HEK293 (cell line): ENCODE measurements around the gene RHBG.

Experiments
- BCL11A ChIP-seq: fragments of 450-650 bp; formaldehyde crosslinking; IDR thresholded peaks from 2 replicates; pipeline ENCODE4 v1.5.1; 2016; ENCODE audit warnings: low read depth, missing biosample characterization, missing genetic modification characterization
- BCL11B ChIP-seq: fragments of 450-650 bp; formaldehyde crosslinking; IDR thresholded peaks from 2 replicates; pipeline ENCODE4 v1.5.1; 2016; ENCODE audit warnings: low read depth, missing biosample characterization, missing genetic modification characterization
- IKZF3 ChIP-seq: fragments of 450-650 bp; IDR thresholded peaks from 2 replicates; pipeline ENCODE4 v1.5.0; 2018; ENCODE audit warnings: missing biosample characterization, mild to moderate bottlenecking, missing genetic modification characterization, moderate library complexity
- SETDB1 ChIP-seq: IDR thresholded peaks from one replicate; pipeline ENCODE4 v1.6.1; 2017; ENCODE audit warnings: mild to moderate bottlenecking, low read length, moderate library complexity, mixed read lengths; ENCODE audit not compliant: insufficient read length
- SP2 ChIP-seq: fragments of 450-650 bp; formaldehyde crosslinking; IDR thresholded peaks from 2 replicates; pipeline ENCODE4 v1.5.1; 2016; ENCODE audit warnings: missing biosample characterization, missing genetic modification characterization
- ZBTB1 ChIP-seq: fragments of 450-650 bp; formaldehyde crosslinking; IDR thresholded peaks from 2 replicates; pipeline ENCODE4 v1.5.1; 2016; ENCODE audit warnings: missing biosample characterization, missing genetic modification characterization
- ZNF132 ChIP-seq: fragments of 450-650 bp; formaldehyde crosslinking; IDR thresholded peaks from 2 replicates; pipeline ENCODE4 v1.5.1; 2017; ENCODE audit warnings: missing biosample characterization, missing genetic modification characterization, borderline replicate concordance
- ZNF202 ChIP-seq: fragments of 450-650 bp; formaldehyde crosslinking; IDR thresholded peaks from 2 replicates; pipeline ENCODE4 v1.5.1; 2016; ENCODE audit warnings: missing biosample characterization, missing genetic modification characterization, borderline replicate concordance
- ZNF221 ChIP-seq: fragments of 450-650 bp; formaldehyde crosslinking; IDR thresholded peaks from 2 replicates; pipeline ENCODE4 v1.5.1; 2017; ENCODE audit warnings: missing biosample characterization, missing genetic modification characterization, borderline replicate concordance
- ZNF24 ChIP-seq: fragments of 450-650 bp; formaldehyde crosslinking; IDR thresholded peaks from 2 replicates; pipeline ENCODE4 v1.5.1; 2016; ENCODE audit warnings: missing biosample characterization, missing genetic modification characterization
- ZNF350 ChIP-seq: fragments of 450-650 bp; formaldehyde crosslinking; IDR thresholded peaks from 2 replicates; pipeline ENCODE4 v1.5.0; 2017; ENCODE audit warnings: missing biosample characterization, mild to moderate bottlenecking, missing genetic modification characterization
- ZNF354C ChIP-seq: fragments of 450-650 bp; formaldehyde crosslinking; IDR thresholded peaks from 2 replicates; pipeline ENCODE4 v1.5.1; 2016; ENCODE audit warnings: missing biosample characterization, missing genetic modification characterization, low read depth, borderline replicate concordance
- ZNF366 ChIP-seq: fragments of 450-650 bp; formaldehyde crosslinking; conservative IDR thresholded peaks from 2 replicates; pipeline ENCODE4 v1.5.1; 2016; ENCODE audit warnings: missing biosample characterization, missing genetic modification characterization
- ZNF37A ChIP-seq: fragments of 450-650 bp; IDR thresholded peaks from 2 replicates; pipeline ENCODE4 v1.5.1; 2018; ENCODE audit warnings: missing biosample characterization, missing genetic modification characterization
- ZNF558 ChIP-seq: fragments of 450-650 bp; formaldehyde crosslinking; IDR thresholded peaks from 2 replicates; pipeline ENCODE4 v1.5.1; 2016; ENCODE audit warnings: missing biosample characterization, missing genetic modification characterization
- ZNF624 ChIP-seq: fragments of 450-650 bp; formaldehyde crosslinking; IDR thresholded peaks from 2 replicates; pipeline ENCODE4 v1.5.1; 2017; ENCODE audit warnings: missing biosample characterization, missing genetic modification characterization
- ZNF629 ChIP-seq: fragments of 450-650 bp; formaldehyde crosslinking; IDR thresholded peaks from 2 replicates; pipeline ENCODE4 v1.5.1; 2017; ENCODE audit warnings: missing biosample characterization, missing genetic modification characterization
- ZNF658 ChIP-seq: fragments of 450-650 bp; formaldehyde crosslinking; IDR thresholded peaks from 2 replicates; pipeline ENCODE4; 2016; ENCODE audit warnings: missing biosample characterization, missing genetic modification characterization
- ZNF660 ChIP-seq: fragments of 450-650 bp; IDR thresholded peaks from 2 replicates; pipeline ENCODE4 v1.5.1; 2018; ENCODE audit warnings: missing biosample characterization, mild to moderate bottlenecking, missing genetic modification characterization
- ZNF670 ChIP-seq: fragments of 450-650 bp; formaldehyde crosslinking; IDR thresholded peaks from 2 replicates; pipeline ENCODE4 v1.5.1; 2016; ENCODE audit warnings: missing biosample characterization, missing genetic modification characterization, low read depth
- ZNF768 ChIP-seq: fragments of 450-650 bp; formaldehyde crosslinking; IDR thresholded peaks from 2 replicates; pipeline ENCODE4 v1.5.1; 2018; ENCODE audit warnings: missing biosample characterization, mild to moderate bottlenecking, missing genetic modification characterization
- ZSCAN16 ChIP-seq: fragments of 450-650 bp; formaldehyde crosslinking; IDR thresholded peaks from 2 replicates; pipeline ENCODE4 v1.5.1; 2016; ENCODE audit warnings: missing biosample characterization, missing genetic modification characterization
- TF ChIP-seq, protein P1 (sequence below): fragments of 450-650 bp; formaldehyde crosslinking; conservative IDR thresholded peaks from 2 replicates; pipeline ENCODE4 v1.5.1; 2016; ENCODE audit warnings: low read depth, missing biosample characterization, missing genetic modification characterization
- TF ChIP-seq, protein P2 (sequence below): fragments of 450-650 bp; formaldehyde crosslinking; IDR thresholded peaks from 2 replicates; pipeline ENCODE4; 2016; ENCODE audit warnings: missing biosample characterization, missing genetic modification characterization
- TF ChIP-seq, protein P3 (sequence below): fragments of 450-650 bp; formaldehyde crosslinking; IDR thresholded peaks from 2 replicates; pipeline ENCODE4 v1.5.1; 2016; ENCODE audit warnings: missing biosample characterization, missing genetic modification characterization
- TF ChIP-seq, protein P4 (sequence below): fragments of 450-650 bp; formaldehyde crosslinking; IDR thresholded peaks from 2 replicates; pipeline ENCODE4 v1.5.1; 2016; ENCODE audit warnings: missing biosample characterization, missing genetic modification characterization, borderline replicate concordance
- TF ChIP-seq, protein P5 (sequence below): fragments of 450-650 bp; formaldehyde crosslinking; IDR thresholded peaks from 2 replicates; pipeline ENCODE4 v1.5.1; 2017; ENCODE audit warnings: missing biosample characterization, mild to moderate bottlenecking, missing genetic modification characterization, moderate library complexity
- TF ChIP-seq, protein P6 (sequence below): IDR thresholded peaks from 2 replicates; pipeline ENCODE4 v1.6.1; 2011; ENCODE audit warnings: mild to moderate bottlenecking, low read depth, low read length, borderline replicate concordance

Gene RHBG

DNA sequence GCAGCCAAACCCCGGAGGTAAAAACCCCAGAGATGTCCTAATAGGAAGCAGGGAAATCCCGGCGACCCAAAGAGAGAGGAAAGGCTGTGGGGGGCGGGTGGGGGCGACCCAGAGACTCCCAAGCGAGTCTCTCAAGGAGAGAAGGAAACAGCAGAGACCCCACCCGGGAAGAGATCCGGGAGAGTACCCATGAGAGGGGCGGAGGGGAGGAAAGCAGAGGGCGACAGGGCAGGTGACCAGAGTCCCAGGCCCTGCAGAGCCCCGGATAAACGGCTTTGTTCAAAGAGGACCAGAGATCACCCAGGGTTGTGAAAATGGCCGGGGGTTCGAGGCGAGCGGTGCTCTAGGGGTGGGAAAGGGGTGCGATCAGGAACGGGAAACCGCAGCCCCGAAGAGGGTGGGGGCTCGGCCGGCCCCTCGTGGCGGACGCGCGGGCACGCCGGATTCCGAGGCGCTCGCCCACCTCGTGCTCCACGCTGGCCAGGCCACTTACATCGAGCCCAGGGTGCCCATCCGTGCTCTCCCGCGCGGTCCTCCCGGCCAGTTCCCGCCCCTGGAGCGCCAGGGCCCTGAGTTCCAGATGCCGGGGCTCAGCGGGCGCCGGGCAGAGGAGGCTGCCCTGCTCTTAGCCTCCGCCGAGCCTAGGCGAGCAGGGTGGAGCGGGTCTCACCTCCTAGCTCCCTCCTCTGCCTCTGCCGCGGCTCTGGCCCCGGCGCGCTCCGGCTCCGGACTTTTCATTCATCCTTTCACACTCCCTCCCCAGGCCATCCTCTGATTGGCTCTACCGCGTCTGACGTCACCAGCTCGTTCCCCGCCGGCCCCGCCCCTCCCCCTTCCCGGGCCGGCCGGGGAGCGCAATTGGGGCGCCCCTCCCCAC, 52.3 kb downstream of the RHBG start (continued):
- TF ChIP-seq ZNF670 (tag by site-specific recombination) (no peak), ZNF660 (peak; percentile 51; the same call in 1 of the 2 replicates), ZBTB1 (tag by site-specific recombination) (no peak), ZNF354C (no peak), ZNF366 (tag by site-specific recombination) (peak; percentile 89), ZSCAN16 (tag by site-specific recombination) (0 out of 2 replicates have a peak, but pooled peaks have one; percentile 19), ZNF132 (tag by site-specific recombination) (no peak), ZNF558 (tag by site-specific recombination) (no peak), ZNF37A (tag by site-specific recombination) (no peak), BCL11B (tag by site-specific recombination) (no peak), ZNF24 (tag by site-specific recombination) (peak; percentile 68; the same call in 1 of the 2 replicates), SP2 (tag by site-specific recombination) (peak; percentile 83), ZNF629 (tag by site-specific recombination) (peak; percentile 95), ZNF624 (tag by site-specific recombination) (no peak), SETDB1 (no peak), ZNF658 (tag by site-specific recombination) (no peak), ZNF202 (tag by site-specific recombination) (no peak), BCL11A (no peak; the same call in 1 of the 2 replicates), ZNF221 (tag by site-specific recombination) (no peak), ZNF768 (tag by site-specific recombination) (no peak), ZNF350 (tag by site-specific recombination) (no peak), IKZF3 (tag by site-specific recombination) (no peak)
- TF ChIP-seq, protein P1, sequence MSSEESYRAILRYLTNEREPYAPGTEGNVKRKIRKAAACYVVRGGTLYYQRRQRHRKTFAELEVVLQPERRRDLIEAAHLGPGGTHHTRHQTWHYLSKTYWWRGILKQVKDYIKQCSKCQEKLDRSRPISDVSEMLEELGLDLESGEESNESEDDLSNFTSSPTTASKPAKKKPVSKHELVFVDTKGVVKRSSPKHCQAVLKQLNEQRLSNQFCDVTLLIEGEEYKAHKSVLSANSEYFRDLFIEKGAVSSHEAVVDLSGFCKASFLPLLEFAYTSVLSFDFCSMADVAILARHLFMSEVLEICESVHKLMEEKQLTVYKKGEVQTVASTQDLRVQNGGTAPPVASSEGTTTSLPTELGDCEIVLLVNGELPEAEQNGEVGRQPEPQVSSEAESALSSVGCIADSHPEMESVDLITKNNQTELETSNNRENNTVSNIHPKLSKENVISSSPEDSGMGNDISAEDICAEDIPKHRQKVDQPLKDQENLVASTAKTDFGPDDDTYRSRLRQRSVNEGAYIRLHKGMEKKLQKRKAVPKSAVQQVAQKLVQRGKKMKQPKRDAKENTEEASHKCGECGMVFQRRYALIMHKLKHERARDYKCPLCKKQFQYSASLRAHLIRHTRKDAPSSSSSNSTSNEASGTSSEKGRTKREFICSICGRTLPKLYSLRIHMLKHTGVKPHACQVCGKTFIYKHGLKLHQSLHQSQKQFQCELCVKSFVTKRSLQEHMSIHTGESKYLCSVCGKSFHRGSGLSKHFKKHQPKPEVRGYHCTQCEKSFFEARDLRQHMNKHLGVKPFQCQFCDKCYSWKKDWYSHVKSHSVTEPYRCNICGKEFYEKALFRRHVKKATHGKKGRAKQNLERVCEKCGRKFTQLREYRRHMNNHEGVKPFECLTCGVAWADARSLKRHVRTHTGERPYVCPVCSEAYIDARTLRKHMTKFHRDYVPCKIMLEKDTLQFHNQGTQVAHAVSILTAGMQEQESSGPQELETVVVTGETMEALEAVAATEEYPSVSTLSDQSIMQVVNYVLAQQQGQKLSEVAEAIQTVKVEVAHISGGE (tag by site-specific recombination) = no peak
- TF ChIP-seq, protein P2, sequence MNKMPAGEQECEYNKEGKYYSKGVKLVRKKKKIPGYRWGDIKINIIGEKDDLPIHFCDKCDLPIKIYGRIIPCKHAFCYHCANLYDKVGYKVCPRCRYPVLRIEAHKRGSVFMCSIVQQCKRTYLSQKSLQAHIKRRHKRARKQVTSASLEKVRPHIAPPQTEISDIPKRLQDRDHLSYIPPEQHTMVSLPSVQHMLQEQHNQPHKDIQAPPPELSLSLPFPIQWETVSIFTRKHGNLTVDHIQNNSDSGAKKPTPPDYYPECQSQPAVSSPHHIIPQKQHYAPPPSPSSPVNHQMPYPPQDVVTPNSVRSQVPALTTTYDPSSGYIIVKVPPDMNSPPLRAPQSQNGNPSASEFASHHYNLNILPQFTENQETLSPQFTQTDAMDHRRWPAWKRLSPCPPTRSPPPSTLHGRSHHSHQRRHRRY (tag by site-specific recombination) = no peak
- TF ChIP-seq, protein P3, sequence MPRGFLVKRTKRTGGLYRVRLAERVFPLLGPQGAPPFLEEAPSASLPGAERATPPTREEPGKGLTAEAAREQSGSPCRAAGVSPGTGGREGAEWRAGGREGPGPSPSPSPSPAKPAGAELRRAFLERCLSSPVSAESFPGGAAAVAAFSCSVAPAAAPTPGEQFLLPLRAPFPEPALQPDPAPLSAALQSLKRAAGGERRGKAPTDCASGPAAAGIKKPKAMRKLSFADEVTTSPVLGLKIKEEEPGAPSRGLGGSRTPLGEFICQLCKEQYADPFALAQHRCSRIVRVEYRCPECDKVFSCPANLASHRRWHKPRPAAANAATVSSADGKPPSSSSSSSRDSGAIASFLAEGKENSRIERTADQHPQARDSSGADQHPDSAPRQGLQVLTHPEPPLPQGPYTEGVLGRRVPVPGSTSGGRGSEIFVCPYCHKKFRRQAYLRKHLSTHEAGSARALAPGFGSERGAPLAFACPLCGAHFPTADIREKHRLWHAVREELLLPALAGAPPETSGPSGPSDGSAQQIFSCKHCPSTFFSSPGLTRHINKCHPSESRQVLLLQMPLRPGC (tag by site-specific recombination) = peak; percentile 42; the same call in 1 of the 2 replicates
- TF ChIP-seq, protein P4, sequence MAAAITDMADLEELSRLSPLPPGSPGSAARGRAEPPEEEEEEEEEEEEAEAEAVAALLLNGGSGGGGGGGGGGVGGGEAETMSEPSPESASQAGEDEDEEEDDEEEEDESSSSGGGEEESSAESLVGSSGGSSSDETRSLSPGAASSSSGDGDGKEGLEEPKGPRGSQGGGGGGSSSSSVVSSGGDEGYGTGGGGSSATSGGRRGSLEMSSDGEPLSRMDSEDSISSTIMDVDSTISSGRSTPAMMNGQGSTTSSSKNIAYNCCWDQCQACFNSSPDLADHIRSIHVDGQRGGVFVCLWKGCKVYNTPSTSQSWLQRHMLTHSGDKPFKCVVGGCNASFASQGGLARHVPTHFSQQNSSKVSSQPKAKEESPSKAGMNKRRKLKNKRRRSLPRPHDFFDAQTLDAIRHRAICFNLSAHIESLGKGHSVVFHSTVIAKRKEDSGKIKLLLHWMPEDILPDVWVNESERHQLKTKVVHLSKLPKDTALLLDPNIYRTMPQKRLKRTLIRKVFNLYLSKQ (tag by site-specific recombination) = no peak; the same call in 1 of the 2 replicates
- TF ChIP-seq, protein P5, sequence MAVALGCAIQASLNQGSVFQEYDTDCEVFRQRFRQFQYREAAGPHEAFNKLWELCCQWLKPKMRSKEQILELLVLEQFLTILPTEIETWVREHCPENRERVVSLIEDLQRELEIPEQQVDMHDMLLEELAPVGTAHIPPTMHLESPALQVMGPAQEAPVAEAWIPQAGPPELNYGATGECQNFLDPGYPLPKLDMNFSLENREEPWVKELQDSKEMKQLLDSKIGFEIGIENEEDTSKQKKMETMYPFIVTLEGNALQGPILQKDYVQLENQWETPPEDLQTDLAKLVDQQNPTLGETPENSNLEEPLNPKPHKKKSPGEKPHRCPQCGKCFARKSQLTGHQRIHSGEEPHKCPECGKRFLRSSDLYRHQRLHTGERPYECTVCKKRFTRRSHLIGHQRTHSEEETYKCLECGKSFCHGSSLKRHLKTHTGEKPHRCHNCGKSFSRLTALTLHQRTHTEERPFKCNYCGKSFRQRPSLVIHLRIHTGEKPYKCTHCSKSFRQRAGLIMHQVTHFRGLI = no peak
- TF ChIP-seq, protein P6, sequence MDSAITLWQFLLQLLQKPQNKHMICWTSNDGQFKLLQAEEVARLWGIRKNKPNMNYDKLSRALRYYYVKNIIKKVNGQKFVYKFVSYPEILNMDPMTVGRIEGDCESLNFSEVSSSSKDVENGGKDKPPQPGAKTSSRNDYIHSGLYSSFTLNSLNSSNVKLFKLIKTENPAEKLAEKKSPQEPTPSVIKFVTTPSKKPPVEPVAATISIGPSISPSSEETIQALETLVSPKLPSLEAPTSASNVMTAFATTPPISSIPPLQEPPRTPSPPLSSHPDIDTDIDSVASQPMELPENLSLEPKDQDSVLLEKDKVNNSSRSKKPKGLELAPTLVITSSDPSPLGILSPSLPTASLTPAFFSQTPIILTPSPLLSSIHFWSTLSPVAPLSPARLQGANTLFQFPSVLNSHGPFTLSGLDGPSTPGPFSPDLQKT = no peak
